Peyer's patch (tissue), 4 donors: ENCODE data around the gene ZNF283. TPM values are rescaled to one million over a fixed set of nuclear protein-coding genes. Genes with fewer than 3 reads are reported as not detected.
"Not testable (repeated sequence)": the region's sequence is repeated elsewhere in the genome, so short reads cannot be mapped to it uniquely, and the experiment has no call there.

Experiments
- DNase-seq, 3 donors: peaks; one replicate each; pipeline ENCODE4 v3.0.0-alpha.2; 2017 to 2019
- H3K27ac ChIP-seq, 4 donors: fragments of 200-600 bp; sonication (generic); one replicate each; pipeline ENCODE4 v1.5.1; 2016 to 2019
- H3K27me3 ChIP-seq, 2 donors: fragments of 200-600 bp; sonication (generic); one replicate each; pipeline ENCODE4 v1.5.1; 2019
- H3K36me3 ChIP-seq, 3 donors: fragments of 200-600 bp; sonication (generic); one replicate each; pipeline ENCODE4 v1.5.1; 2016 to 2019
- H3K4me1 ChIP-seq, 4 donors: fragments of 200-600 bp; sonication (generic); one replicate each; pipeline ENCODE4 v1.5.1; 2016 to 2019
- H3K4me3 ChIP-seq, 4 donors: fragments of 200-600 bp; sonication (generic); 1 replicate in 3 of 4; 2 replicates in 1 of 4; pipeline ENCODE4 v1.5.1; 2016 to 2019; ENCODE audit warnings: mild to moderate bottlenecking in 1 of 4
- H3K9me3 ChIP-seq, 4 donors: fragments of 200-600 bp; sonication (generic); one replicate each; pipeline ENCODE4 v1.5.1; 2016 to 2019; ENCODE audit warnings: mild to moderate bottlenecking in 1 of 4
- POLR2A ChIP-seq, 2 donors: fragments of 450-650 bp; IDR thresholded peaks; one replicate each; pipeline ENCODE4 v1.5.1; 2017; ENCODE audit warnings: antibody characterized with exemption in 2 of 2, mild to moderate bottlenecking in 2 of 2, moderate library complexity in 2 of 2
- total RNA-seq, 4 donors: library from RNA; depleted of rRNA; stranded (reverse); fragments of >200 nt; gene quantifications; one replicate each; pipeline ENCODE4 v1.1.0, GENCODE V29; 2016
- TF ChIP-seq, protein P1 (sequence below), 6 experiments: fragments of 450-650 bp in 4 of 6; fragments of 200-600 bp in 2 of 6; sonication (generic) in 1 of 6; IDR thresholded peaks; one replicate each; pipeline ENCODE4 v1.5.1; 2017 to 2019; ENCODE audit warnings: antibody characterized with exemption in 6 of 6, mild to moderate bottlenecking in 3 of 6, moderate library complexity in 1 of 6

Gene ZNF283
- total RNA-seq, 4 donors from 2014 or later: 5.4 to 22.1 (median 11.8) TPM

- no peak for DNase-seq
- no peak for TF ChIP-seq POLR2A (IDR thresholded peaks at IDR 0.05)
- TF ChIP-seq, protein P1, sequence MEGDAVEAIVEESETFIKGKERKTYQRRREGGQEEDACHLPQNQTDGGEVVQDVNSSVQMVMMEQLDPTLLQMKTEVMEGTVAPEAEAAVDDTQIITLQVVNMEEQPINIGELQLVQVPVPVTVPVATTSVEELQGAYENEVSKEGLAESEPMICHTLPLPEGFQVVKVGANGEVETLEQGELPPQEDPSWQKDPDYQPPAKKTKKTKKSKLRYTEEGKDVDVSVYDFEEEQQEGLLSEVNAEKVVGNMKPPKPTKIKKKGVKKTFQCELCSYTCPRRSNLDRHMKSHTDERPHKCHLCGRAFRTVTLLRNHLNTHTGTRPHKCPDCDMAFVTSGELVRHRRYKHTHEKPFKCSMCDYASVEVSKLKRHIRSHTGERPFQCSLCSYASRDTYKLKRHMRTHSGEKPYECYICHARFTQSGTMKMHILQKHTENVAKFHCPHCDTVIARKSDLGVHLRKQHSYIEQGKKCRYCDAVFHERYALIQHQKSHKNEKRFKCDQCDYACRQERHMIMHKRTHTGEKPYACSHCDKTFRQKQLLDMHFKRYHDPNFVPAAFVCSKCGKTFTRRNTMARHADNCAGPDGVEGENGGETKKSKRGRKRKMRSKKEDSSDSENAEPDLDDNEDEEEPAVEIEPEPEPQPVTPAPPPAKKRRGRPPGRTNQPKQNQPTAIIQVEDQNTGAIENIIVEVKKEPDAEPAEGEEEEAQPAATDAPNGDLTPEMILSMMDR (IDR thresholded peaks at IDR 0.05): no peak
- Histone ChIP-seq H3K27ac (no peak overlapping the region), H3K4me1 (no peaks in the 10 kb centered on the region), H3K27me3 (no peaks in the 10 kb centered on the region), H3K9me3 (peaks cover 0 to 89% (median 10%) of the 10 kb centered on the region in 4 donors), H3K4me3 (no peak overlapping the region), H3K36me3 (peaks cover 0 to 54% (median 0%) of the 10 kb centered on the region in 3 donors)
Observed at GRCh38 chr19:43848821-43849220, 21.7 kb downstream of the ZNF283 start.

- no peak for TF ChIP-seq POLR2A (IDR thresholded peaks at IDR 0.05)
- TF ChIP-seq, protein P1 (IDR thresholded peaks at IDR 0.05): no peak
- peaks cover 0 to 96% (median 14%) of the 10 kb centered on the region in 4 donors for H3K9me3 ChIP-seq
- H3K27ac ChIP-seq: no peak overlapping the region
- no peak for DNase-seq
- H3K27me3 ChIP-seq: no peaks in the 10 kb centered on the region
- no peaks in the 10 kb centered on the region for H3K4me1 ChIP-seq
- H3K4me3 ChIP-seq: no peak overlapping the region
- peaks cover 0 to 3% (median 0%) of the 10 kb centered on the region in 3 donors for H3K36me3 ChIP-seq
Observed at GRCh38 chr19:43858174-43858573, 31.1 kb downstream of the ZNF283 start.

DNA sequence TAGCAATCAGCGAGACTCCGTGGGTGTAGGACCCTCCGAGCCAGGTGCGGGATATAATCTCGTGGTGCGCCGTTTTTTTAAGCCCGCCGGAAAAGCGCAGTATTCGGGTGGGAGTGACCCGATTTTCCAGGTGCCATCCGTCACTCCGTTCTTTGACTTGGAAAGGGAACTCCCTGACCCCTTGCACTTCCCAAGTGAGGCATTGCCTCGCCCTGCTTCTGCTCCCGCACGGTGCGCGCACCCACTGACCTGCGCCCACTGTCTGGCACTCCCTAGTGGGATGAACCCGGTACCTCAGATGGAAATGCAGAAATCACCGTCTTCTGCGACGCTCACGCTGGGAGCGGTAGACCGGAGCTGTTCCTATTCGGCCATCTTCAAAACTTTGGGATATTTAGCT lies 39.8 kb downstream of the ZNF283 start:
- H3K4me1 ChIP-seq, H3K4me3 ChIP-seq, DNase-seq, H3K27me3 ChIP-seq, H3K27ac ChIP-seq, H3K36me3 ChIP-seq: not testable (repeated sequence)
- H3K9me3 ChIP-seq: peaks cover 0 to 73% (median 2%) of the 10 kb centered on the region in 4 donors

DNA sequence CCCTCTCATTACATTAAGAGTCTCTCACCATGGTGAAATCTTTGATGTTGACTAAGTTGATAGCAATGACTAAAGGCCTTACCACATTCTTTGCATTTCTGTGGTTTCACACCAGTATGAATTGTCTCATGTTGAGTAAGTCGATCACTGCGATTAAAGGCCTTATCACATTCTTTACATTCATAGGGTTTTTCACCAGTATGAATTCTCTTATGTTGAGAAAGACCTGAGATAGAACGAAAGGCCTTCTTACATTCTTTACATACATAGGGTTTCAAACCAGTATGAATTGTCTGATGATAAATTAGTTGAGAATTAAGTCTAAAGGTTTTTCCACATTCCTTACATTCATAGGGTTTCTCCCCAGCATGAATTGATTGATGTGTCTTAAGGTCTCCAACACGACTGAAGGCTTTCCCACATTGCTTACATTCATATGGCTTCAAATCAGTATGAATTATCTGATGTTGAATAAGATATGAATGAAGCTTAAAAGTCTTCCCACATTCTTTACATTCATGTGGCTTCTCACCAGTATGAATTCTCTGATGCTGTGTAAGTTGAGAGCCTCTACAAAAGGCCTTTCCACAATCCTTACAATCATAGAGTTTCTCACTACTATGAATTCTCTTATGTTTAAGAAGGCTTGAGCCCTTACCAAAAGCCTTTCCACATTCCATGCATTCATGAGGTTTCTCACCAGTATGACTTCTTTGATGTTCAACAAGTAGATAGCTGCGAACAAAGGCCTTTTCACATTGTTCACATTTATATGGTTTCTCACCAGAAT lies 45.6 kb downstream of the ZNF283 start:
- TF ChIP-seq, protein P1 (IDR thresholded peaks at IDR 0.05): no peak
- TF ChIP-seq POLR2A (IDR thresholded peaks at IDR 0.05): no peak
- Histone ChIP-seq H3K4me3 (no peak overlapping the region), H3K27ac (no peak overlapping the region), H3K4me1 (no peaks in the 10 kb centered on the region), H3K36me3 (no peaks in the 10 kb centered on the region), H3K9me3 (peaks cover 0 to 91% (median 9%) of the 10 kb centered on the region in 4 donors), H3K27me3 (no peaks in the 10 kb centered on the region)
- DNase-seq: no peak

- no peaks in the 10 kb centered on the region for H3K27me3 ChIP-seq
- DNase-seq: no peak
- H3K9me3 ChIP-seq: peaks cover 0 to 61% (median 2%) of the 10 kb centered on the region in 4 donors
- H3K4me1 ChIP-seq: no peaks in the 10 kb centered on the region
- no peaks in the 10 kb centered on the region for H3K36me3 ChIP-seq
- TF ChIP-seq, protein P1 (IDR thresholded peaks at IDR 0.05): no peak
- no peak for TF ChIP-seq POLR2A (IDR thresholded peaks at IDR 0.05)
- H3K4me3 ChIP-seq: no peak overlapping the region
- no peak overlapping the region for H3K27ac ChIP-seq
Observed at GRCh38 chr19:43880483-43880882, 53.4 kb downstream of the ZNF283 start.

DNA sequence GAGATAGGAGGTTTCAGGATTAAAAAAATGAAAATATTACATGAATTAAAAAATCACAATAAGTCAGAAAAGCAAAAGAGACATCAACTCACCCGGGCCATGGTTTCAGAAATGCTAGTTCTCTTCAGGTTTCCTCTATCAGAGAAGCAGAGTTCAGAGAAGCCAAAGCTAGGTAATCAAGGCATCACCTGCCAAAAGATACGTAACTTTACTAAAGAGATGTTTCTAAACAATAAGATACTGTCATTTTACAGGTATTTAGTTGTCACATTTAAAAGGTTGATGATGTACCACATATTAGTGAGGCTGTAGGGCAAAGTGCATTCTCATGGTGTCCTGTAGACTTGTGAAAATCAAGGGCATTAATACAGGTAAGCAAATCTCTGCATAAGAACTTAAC lies 56.7 kb downstream of the ZNF283 start, which contains the start of gene ZNF404:
Gene ZNF404, minus strand, starts transcription at position 101 of the 400 bp plus-strand sequence.
- Histone ChIP-seq H3K9me3 (peaks cover 0 to 56% (median 2%) of the 10 kb centered on the region in 4 donors), H3K27me3 (no peaks in the 10 kb centered on the region), H3K27ac (no peak within 1 kb of the TSS), H3K36me3 (no peaks in the 10 kb centered on the region), H3K4me1 (no peaks in the 10 kb centered on the region), H3K4me3 (no peak within 1 kb of the TSS)
- TF ChIP-seq POLR2A (IDR thresholded peaks at IDR 0.05): no peak
- TF ChIP-seq, protein P1 (IDR thresholded peaks at IDR 0.05): no peak
- DNase-seq: no peak
